A673 (cell line): ENCODE measurements around the gene CLIC4. TPM values are rescaled to one million over a fixed set of nuclear protein-coding genes. Genes with fewer than 3 reads are reported as not detected.

Experiments used
- BruUV-seq: library from RNA; stranded (reverse); fragments of 400-500 nt; replicated peaks from 2 replicates; lab custom pipeline; 2021; lab: Mats Ljungman, UMichigan
- CTCF ChIA-PET: fragments of 300-600 bp; sonication (Branson Sonifier 250); formaldehyde crosslinking; loops from one replicate; lab custom pipeline; 2022; ENCODE audit warnings: antibody characterized with exemption; lab: Charles Lee
- POLR2A ChIA-PET: fragments of 300-600 bp; sonication (Branson Sonifier 250); formaldehyde crosslinking; loops from one replicate; lab custom pipeline; 2022; ENCODE audit warnings: antibody characterized with exemption; ENCODE audit not compliant: low non-redundant PET; lab: Charles Lee
- DNase-seq: peaks from one replicate; pipeline ENCODE4 v3.0.0-alpha.2; 2015; ENCODE audit warnings: low spot score
- H3K27ac ChIP-seq: fragments of 200-600 bp; sonication (generic); 2 replicates; pipeline ENCODE4 v1.5.1; 2016; ENCODE audit warnings: mixed run types, low read depth, mild to moderate bottlenecking, mixed read lengths, antibody characterized with exemption, low read length; ENCODE audit not compliant: poor library complexity, severe bottlenecking
- H3K27me3 ChIP-seq: fragments of 200-600 bp; sonication (generic); replicated peaks from 2 replicates; pipeline ENCODE4 v1.6.1; 2017; ENCODE audit warnings: mixed run types, low read depth, mild to moderate bottlenecking, mixed read lengths, antibody characterized with exemption, low read length; ENCODE audit not compliant: insufficient read depth, poor library complexity
- H3K36me3 ChIP-seq: fragments of 200-600 bp; sonication (generic); 2 replicates; pipeline ENCODE4 v1.6.1; 2016; ENCODE audit warnings: mixed run types, mild to moderate bottlenecking, mixed read lengths, antibody characterized with exemption, low read length; ENCODE audit not compliant: insufficient read depth, poor library complexity, severe bottlenecking
- H3K4me1 ChIP-seq: fragments of 200-600 bp; sonication (generic); 2 replicates; pipeline ENCODE4 v1.6.1; 2017; ENCODE audit warnings: mixed run types, mild to moderate bottlenecking, mixed read lengths, antibody characterized with exemption, low read length; ENCODE audit not compliant: insufficient read depth, poor library complexity, severe bottlenecking
- H3K4me3 ChIP-seq: fragments of 200-600 bp; sonication (generic); 2 replicates; pipeline ENCODE4 v1.5.1; 2016; ENCODE audit warnings: low read depth, mixed run types, mild to moderate bottlenecking, mixed read lengths, low read length; ENCODE audit not compliant: poor library complexity, severe bottlenecking
- H3K9me3 ChIP-seq: fragments of 200-600 bp; sonication (generic); 2 replicates; pipeline ENCODE4 v1.6.1; 2016; ENCODE audit warnings: mixed run types, low read depth, mild to moderate bottlenecking, mixed read lengths, antibody characterized with exemption, low read length; ENCODE audit not compliant: poor library complexity, severe bottlenecking
- EZH2 ChIP-seq: fragments of 200-600 bp; sonication (generic); IDR thresholded peaks from 2 replicates; pipeline ENCODE4 v1.6.1; 2017; ENCODE audit warnings: borderline replicate concordance, low read depth, mild to moderate bottlenecking, mixed read lengths, antibody characterized with exemption, low read length; ENCODE audit not compliant: poor library complexity, severe bottlenecking
- intact Hi-C: fragments of 100-400 bp; cut with micrococcal nuclease; formaldehyde crosslinking; loops from one replicate; pipeline ENCODE4 v1.10.0; 2022; ENCODE audit not compliant: unreplicated experiment
- total RNA-seq: library from RNA; stranded (reverse); gene quantifications from 2 replicates; pipeline ENCODE4 v1.2.3, GENCODE V29; 2021
- TF ChIP-seq, protein P1 (sequence below): fragments of 300-800, 200-600 bp; sonication (generic); conservative IDR thresholded peaks from 2 replicates; pipeline ENCODE4 v1.5.1; 2017; ENCODE audit warnings: low read depth, mild to moderate bottlenecking, antibody characterized with exemption, low read length, moderate library complexity, mixed read lengths

CLIC4 gene
- total RNA-seq, 1 experiment from 2014 or later: 207 TPM

DNA sequence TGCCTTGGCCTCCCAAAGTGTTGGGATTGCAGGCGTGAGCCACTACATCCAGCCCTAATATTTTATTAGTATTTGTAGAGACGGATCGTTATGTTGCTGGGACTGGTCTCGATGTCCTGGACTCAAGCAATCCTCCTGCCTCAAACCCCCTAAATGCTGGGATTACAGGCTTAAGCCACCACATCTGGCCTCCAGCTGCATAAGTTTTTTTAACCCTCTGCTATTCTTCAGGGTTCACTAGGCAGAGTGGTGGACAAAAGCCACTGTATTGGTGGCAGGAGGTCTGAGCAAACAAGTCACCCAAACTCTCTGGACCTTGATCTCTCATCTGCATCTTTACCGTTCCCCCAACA is 10.1 kb upstream of the CLIC4 start:
- ChIA-PET CTCF (no interaction called here), POLR2A (interaction anchor here (1.2 kb wide), 1 partner anchor 10 kb away, joined by 15 read pairs; the partner anchor contains the start of gene CLIC4)
- no TSS peak for BruUV-seq
- Histone ChIP-seq H3K27ac (peak overlapping the region; percentile 67), H3K4me1 (peaks cover 33% of the 10 kb centered on the region), H3K36me3 (no peaks in the 10 kb centered on the region), H3K9me3 (no peaks in the 10 kb centered on the region), H3K4me3 (peak overlapping the region; percentile 24), H3K27me3 (no peaks in the 10 kb centered on the region)
- TF ChIP-seq, protein P1, sequence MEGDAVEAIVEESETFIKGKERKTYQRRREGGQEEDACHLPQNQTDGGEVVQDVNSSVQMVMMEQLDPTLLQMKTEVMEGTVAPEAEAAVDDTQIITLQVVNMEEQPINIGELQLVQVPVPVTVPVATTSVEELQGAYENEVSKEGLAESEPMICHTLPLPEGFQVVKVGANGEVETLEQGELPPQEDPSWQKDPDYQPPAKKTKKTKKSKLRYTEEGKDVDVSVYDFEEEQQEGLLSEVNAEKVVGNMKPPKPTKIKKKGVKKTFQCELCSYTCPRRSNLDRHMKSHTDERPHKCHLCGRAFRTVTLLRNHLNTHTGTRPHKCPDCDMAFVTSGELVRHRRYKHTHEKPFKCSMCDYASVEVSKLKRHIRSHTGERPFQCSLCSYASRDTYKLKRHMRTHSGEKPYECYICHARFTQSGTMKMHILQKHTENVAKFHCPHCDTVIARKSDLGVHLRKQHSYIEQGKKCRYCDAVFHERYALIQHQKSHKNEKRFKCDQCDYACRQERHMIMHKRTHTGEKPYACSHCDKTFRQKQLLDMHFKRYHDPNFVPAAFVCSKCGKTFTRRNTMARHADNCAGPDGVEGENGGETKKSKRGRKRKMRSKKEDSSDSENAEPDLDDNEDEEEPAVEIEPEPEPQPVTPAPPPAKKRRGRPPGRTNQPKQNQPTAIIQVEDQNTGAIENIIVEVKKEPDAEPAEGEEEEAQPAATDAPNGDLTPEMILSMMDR: no peak
- TF ChIP-seq EZH2: no peak
- no peak for DNase-seq
- intact Hi-C loops: no loop called here

DNA sequence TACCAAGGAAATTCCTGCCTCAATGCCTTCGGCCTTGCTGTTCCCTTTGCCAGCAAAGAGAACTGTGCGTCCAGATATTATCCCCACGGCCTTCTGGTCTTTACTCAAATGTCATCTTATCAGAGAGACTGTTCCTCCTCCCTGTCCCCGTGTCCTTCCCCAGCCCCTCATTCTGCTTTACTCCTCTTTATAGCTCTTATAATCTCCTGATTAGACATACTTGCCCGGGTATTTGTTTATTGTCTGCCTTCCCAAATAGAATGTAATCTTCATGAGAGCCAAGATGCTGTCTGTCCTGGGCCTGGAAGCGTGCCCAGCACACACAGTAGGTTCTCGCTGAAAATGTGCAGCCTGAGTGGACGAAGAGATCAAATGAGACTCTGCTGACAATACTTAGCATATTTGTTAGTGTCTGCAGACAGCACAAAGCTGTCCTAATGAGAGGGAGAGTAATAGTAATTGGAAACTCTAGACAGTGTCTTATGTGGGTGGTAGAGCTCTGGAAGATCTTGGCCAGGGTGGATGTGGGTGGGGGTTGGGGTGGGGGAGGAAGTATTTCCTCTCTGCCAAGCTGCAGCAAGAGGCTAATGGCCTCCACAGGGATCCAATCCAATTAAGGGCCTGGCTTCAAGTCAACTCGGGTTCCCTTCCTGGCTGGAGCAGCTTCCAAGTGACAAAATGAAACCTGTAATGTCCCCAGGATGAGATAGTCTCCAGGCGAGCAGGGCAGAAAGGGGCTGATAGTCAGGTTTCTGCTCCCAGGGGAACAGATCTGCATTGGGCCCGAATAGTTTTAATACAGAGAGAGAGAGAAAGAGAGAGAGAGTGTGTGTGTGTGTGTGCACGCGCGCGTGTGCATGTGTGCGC is 9.5 kb upstream of the CLIC4 start:
- intact Hi-C loops: no loop called here
- TF ChIP-seq EZH2: no peak
- TF ChIP-seq, protein P1: no peak
- POLR2A ChIA-PET: interaction anchor here (0.7 to 1.2 kb wide), 3 partner anchors 9 to 45 kb away, joined by 4 to 15 read pairs (median 5); partner anchors contain the start of gene CLIC4
- BruUV-seq: no TSS peak
- H3K27me3 ChIP-seq: no peaks in the 10 kb centered on the region
- peak overlapping the region; percentile 67 for H3K27ac ChIP-seq
- H3K9me3 ChIP-seq: no peaks in the 10 kb centered on the region
- peak; percentile 99 for DNase-seq
- H3K36me3 ChIP-seq: no peaks in the 10 kb centered on the region
- peak overlapping the region; percentile 33 for H3K4me3 ChIP-seq
- CTCF ChIA-PET: interaction anchor here (0.6 to 1.2 kb wide), 3 partner anchors 9 to 49 kb away, joined by 3 to 5 read pairs (median 3); no protein-coding TSS in a partner anchor
- peaks cover 29% of the 10 kb centered on the region for H3K4me1 ChIP-seq

DNA sequence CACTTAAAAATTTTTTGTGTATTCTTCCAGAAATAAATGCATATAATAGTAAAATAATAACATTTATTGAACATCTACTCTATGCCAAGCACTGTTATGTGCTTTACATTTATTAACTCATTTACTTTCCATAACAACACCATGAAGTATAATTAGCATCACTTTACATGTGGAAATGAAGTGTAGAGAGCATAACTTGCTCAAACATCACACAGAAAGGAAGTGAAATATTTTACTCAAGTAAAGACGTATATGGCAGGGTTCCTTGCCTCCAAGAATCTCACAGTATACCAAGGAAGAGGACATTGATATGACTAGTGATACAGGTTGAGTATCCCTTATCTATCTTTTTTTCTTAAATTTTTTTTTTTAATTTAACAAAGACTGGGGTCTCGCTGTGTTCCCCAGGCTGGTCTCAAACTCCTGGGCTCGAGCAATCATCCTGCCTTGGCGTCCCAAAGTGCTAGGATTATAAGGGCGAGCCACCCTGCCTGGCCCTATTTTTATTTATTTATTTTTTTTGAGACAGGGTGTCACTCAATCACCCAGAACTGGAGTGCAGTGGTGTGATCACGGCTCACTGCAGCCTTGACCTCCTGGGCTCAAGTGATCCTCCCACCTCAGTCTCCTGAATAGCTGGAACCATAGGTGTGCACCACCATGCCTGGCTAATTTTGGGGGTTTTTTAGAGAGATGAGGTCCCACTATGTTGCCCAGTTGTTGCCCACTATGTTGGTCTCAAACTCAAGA is 7.7 kb upstream of the CLIC4 start:
- intact Hi-C loops: no loop called here
- DNase-seq: no peak
- Histone ChIP-seq H3K4me3 (no peak overlapping the region), H3K27me3 (no peaks in the 10 kb centered on the region), H3K27ac (no peak overlapping the region), H3K9me3 (no peaks in the 10 kb centered on the region), H3K36me3 (no peaks in the 10 kb centered on the region), H3K4me1 (peaks cover 30% of the 10 kb centered on the region)
- POLR2A ChIA-PET: no interaction called here
- BruUV-seq: no TSS peak
- TF ChIP-seq, protein P1: no peak
- TF ChIP-seq EZH2: no peak
- CTCF ChIA-PET: no interaction called here
